ENCODE measurements around the gene IER5.

The IER5 gene

DNA sequence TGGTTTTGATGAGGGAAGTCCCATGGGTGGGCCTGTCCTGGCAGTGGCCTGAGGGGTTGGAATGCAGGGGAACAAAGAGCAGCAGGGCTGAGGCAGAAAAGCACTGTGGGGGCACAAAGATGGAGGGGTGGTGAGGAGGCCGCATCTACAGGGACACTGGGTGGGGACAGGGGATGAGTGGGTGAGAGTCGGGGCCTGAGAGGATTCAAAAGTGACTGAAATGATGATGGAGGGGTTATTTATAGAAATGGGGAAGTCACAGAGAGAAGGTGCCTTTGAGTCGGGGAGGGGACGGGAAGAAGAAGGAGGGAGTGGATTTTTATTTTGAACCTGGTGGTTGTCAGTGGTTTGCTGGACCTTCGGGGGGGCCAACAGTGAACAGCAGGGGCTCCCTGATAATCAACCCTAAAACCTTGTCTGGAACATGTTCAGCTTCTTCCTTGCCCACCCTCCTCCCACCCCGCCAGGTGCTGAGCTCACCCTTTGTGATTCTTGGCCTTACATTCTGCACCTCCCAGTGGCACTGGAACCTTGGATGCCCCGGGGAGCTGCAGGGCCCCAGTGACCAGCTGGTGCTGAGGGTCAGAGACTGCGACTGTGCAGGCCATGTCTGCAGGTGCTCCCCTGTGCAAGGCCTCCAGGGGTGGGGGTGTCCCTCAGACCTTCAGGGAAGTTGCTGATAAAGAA lies 42.9 kb downstream of the IER5 start:
- in situ Hi-C loops (cut with HindIII; ENCODE audit: low sequenced_read_pairs), result no loop called here

DNA sequence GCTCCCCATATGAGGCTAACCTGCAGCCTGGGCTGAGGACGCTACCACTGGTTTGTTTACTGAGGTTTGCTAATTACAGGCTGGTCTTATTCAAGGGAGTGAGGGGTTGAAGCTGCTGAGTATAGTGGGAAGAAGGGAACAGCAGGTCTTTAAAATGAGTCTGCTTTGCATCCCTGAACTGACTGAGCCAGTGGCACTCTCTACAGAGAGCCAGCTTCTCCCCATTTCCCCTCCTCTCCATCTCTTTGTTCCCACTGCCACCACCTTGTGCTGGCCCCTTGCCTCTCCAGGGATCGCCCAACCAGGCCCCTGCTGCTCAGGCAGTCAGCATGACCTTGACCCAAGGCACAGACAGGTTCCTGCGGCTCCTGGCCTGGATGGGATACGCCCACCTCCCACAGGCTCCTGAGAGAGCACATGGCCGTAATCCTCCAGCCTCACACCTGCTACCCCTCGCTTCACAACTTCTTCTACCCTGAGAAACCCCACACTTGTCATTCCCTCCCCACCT lies 45.0 kb downstream of the IER5 start:
- in situ Hi-C loops (cut with HindIII; ENCODE audit: low sequenced_read_pairs), result no loop called here

DNA sequence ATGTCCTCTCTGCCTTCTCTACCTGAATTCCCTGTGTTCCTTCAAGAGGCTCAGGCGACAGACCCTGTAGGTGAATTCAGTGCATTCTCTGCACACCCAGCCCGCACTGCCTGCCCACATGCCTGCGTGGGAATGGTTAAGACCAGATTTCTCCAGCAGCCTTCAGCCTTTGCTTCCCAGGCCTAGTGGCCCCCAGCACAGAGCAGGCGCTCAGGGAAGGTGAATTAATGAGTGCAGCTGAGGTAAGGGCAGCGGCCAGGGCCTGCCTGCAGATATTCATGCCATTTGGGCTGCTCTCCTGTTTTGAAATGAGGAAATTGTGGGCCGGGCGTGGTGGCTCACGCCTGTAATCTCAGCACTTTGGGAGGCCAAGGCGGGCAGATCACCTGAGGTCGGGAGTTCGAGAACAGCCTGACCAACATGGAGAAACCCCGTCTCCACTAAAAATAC lies 45.5 kb downstream of the IER5 start:
- in situ Hi-C loops (cut with HindIII; ENCODE audit: low sequenced_read_pairs), result no loop called here

DNA sequence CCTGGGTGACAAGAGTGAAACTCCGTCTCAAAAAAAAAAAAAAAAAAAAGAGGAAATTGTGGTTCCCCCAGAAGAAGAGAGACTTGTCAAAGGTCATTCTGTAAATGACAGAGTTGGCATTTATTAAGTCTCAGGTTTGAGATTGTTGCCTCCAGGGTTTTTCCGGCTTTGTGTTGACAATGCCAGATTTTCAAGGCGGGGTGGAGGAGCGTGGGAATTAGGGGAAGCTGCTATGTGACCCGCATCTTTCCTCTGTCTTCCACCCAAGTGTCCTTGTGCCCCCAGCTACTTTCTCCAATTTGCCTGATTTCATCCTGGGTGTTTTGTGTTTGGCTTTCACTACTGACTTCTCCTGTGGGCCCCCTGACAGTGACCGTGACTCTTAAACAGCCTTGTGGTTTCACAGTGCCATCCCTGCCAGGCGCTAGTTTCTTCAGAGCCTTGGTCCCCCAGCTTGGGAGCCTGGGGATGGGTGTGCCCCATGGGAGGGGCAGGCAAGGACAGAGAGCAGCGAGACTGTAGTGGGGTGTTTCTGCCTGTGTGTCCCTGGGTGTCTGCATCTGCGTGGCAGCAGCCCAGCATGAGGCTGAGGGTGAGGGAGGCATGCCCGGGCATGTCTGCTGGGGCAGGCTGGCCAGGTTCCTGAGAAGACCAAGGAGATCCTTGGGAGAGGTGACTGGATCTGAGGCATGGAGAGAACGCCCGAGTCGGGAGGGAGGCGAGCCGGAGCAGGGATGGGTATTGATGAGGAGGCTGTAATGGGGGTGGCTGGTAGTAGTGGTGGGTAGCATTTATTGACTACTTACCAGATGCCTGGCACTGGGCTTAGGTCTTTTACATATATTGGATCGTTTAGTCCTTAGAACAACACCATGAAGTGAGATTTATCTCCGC lies 46.3 kb downstream of the IER5 start:
- in situ Hi-C loops (cut with HindIII; ENCODE audit: low sequenced_read_pairs), result no loop called here

DNA sequence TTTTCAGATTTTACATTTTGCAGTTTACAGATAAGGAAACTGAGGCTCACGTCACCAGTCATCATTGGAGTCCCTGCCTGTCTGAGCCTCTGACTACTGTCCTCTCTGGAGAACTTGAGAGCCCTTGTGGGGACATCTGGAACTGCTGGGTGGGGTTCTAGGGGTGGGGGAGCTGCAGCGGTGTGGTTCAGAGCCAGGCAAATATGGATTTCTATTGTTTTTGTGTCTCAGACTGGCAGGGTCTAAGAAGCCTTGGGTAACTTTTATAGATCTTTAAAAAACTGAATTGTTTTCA lies 46.9 kb downstream of the IER5 start:
- in situ Hi-C loops (cut with HindIII; ENCODE audit: low sequenced_read_pairs), result no loop called here

DNA sequence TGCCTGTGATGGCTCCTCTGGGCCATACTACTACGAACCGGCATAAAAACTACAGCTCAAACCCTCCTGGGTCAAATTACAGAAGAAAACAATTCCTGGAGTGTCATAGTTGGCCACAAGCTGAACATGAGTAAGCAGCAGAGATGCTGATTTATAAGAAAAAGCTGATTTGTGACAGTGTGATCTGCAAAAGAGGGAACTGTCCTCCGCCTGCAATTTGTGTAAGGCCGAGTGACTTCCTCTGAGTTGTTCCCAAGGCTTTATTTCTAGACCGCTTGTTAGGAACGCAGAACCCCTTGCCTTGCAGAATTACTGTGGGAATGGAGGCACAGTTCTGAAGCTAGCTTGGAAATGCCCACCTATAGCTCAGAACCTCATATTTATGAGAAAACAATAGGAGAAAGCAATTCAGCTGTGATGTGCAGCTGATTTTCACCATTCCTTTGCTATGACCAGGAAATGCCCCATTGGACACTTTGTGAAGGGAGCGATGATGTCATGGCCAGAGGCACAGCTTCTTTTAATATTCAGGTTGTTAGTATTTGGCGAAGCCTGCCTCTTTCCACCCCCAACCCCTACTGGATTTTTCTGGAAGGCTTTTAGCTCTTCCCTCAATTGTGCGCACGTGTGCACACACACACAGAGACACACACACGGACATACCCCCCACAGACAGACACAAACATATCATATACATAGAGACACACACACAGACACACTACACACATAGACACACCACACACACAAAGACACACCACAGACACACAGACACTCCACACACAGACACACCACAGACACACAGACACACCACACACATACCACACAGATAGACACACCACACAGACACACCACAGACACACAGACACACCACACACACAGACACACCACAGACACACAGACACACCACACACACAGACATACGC lies 47.6 kb downstream of the IER5 start:
- in situ Hi-C loops (cut with HindIII; ENCODE audit: low sequenced_read_pairs), result no loop called here

DNA sequence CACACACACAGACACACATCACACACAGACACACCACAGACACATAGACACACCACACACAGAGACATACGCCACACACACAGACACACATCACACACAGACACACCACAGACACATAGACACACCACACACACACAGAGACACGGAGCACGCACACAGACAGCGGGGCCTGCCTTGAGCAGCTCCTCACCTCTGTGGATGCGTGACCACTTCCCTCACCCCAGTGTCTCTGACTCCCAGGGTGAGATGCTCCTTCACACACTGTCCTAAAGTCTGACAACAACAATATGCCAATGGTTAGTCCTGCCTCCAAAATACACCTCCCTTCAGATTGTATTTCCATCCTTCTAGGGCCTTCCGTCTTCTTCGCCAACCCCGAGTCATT lies 48.2 kb downstream of the IER5 start:
- in situ Hi-C loops (cut with HindIII; ENCODE audit: low sequenced_read_pairs), result no loop called here

DNA sequence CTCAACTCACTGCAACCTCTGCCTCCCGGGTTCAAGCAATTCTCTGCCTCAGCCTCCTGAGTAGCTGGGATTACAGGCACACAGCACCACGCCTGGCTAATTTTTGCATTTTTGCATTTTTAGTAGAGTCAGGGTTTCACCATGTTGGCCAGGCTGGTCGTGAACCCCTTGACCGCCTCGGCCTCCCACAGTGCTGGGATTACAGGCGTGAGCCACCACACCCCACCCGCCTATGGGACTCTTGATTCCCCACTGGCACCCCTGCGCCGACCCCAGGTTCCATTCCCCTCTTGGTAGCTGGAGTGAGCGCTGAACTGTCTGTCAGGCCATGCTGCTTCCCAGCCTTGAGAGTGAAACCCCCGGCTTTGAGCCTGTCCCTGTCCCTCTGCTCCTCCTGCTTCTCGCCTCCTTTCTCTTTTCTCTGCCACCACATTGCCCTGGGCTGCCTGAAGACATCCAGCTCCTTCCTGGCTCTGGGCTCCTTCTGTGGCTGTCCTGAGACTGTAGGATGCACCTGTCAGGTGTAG lies 48.8 kb downstream of the IER5 start:
- in situ Hi-C loops (cut with HindIII; ENCODE audit: low sequenced_read_pairs), result no loop called here

DNA sequence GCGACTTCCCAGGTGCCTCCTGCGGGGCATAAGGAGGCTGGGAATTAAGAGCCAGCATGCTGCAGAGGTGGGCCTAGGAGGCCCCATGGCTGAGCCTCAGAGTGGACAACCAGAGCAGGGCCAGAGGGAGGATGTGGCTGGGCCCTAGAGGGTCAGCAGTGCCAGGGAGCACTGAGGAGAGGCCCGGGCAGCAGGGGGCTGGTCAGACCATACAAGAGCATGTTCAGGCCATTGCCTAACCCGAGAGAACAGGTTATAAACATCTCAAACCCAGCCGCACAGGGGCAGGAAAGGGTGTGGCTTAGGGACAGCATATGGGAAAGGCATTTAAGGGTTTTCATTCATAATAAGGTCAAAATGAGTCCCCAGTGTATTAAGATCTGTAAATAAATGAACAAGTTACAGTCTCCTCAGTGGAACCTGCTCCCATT lies 51.1 kb downstream of the IER5 start:
- in situ Hi-C loops (cut with HindIII; ENCODE audit: low sequenced_read_pairs), result no loop called here

DNA sequence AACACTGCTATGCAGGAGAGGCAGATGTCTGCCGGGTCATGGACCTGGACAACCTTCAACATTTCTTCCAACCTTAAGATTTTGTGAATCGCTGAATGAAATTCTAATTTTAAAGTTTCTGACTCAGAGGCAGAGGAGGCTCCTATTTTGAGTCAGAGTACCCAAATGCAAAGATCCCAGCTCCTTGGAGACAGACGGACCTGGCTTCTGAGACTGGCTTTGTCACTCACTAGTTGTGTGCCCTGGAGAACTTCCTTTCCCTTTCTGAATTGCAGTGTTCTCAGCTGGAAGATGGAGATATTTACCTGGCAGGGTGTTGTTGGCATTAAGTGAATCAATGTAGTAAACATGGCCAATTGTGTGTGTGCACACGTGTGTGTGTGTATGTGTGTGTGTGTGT lies 51.9 kb downstream of the IER5 start:
- in situ Hi-C loops (cut with HindIII; ENCODE audit: low sequenced_read_pairs), result no loop called here

DNA sequence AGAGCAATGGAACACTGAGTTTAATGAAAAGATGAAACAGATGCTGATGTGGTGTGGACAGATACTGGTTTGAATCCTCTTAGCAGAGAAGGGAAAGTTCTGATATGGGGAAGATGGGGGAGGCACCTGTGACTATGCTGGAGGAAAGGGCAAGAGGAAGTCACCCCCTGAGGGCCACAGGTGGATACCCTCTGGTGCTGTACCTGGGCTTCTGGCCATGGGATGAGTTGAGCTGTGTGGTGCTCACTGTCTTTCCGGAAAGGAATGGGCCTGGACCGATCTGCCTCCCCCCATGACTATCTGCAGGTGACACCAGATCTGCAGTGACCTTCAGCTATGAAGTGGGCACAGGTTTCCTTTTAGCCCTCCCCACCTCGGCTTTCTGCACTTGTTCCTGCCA lies 52.4 kb downstream of the IER5 start:
- in situ Hi-C loops (cut with HindIII; ENCODE audit: low sequenced_read_pairs), result no loop called here

DNA sequence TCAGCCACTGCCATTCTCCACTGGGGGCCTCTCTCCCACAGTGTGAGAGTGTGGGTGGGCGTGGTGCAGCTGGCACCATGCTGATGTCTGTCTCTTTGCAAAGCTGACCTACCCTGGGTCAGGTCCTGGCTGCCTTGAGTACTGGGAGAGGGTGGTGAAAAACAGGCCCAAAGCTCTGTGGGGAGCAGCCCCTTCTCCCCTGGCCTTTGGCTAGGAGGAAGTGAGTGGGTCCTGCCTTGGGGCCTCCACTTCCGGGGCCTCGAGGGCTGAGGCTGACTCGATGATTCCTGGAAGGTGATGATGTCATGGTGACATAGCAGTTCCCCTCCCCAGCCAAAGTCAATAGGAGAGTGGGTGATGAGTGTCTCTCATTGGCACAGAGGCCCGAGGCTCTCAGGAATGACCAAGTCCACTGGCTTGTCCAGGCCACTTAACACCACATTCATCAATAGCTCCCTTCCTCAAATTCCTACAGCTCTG lies 53.0 kb downstream of the IER5 start:
- in situ Hi-C loops (cut with HindIII; ENCODE audit: low sequenced_read_pairs), result no loop called here
